ENCODE data around the gene SAV1. TPM values are rescaled to one million over a fixed set of nuclear protein-coding genes. Genes with fewer than 3 reads are reported as not detected.

SAV1 gene
- total RNA-seq, 1 experiment from 2014 or later, result 34.7 TPM

DNA sequence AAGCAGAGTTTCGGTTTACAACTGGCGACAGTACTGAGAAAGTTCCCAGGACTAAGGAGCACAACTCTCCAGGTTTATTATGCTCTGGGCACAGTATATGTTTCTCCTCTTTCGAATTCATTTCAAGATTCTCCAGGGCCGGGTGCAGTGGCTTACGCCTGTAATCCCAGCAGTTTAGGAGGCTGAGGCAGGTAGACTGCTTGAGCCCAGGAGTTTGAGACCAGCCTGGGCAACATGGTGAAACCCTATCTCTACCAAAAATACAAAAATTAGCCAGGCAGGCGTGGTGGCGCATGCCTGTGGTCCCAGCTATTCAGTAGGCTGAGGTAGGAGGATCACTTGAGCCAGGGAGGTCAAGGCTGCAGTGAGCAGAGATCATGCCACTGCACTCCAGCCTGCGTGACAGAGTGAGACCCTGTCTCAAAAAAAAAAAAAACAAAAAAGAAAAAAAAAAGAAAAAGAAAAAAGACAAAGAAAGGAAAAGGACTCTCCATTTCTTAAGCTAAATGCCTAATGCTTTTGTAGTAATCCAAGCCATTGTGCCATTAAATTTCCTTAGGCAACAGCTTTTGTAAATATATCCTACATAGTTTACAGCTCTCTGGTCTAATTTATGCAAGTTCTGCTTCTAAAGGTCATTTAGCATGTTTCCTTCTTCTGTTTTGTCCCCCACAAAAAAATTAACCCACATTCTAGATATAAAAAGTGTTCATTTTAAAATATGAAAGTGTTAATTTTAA, 73.4 kb downstream of the SAV1 start:
- CTCF ChIA-PET, result interaction anchor here (0.5 to 0.7 kb wide), 4 partner anchors 16 to 142 kb away, joined by 3 read pairs; no protein-coding TSS in a partner anchor
- no peak overlapping the region for H3K4me3 Mint-ChIP-seq (ENCODE audit: unreplicated experiment)
- no peak for TF ChIP-seq CTCF (IDR thresholded peaks at IDR 0.05; ENCODE audit: unreplicated experiment)

DNA sequence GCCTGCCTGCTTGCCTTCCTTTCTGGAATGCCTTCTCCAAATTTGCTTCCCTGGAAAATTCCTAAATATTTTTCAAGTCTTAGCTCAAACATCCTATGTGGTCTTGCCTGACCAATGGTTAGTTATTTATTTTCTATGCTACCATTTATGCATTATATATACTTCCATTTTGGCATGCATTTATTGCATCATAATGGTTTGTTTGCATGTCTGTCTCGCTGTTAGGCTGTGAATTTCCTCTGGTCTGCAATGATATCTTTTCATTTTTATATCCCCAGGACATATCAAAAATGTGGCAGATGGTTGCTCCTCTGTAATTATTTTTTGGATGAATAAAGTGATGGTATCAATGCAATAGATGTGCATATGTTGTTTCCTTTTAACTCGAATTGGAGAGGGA, 77.6 kb downstream of the SAV1 start:
- Mint-ChIP-seq H3K36me3 (ENCODE audit: insufficient read depth, unreplicated experiment) (no peaks in the 10 kb centered on the region), H3K27ac (ENCODE audit: low read depth, unreplicated experiment) (no peak overlapping the region), H3K27me3 (ENCODE audit: insufficient read depth, unreplicated experiment) (no peaks in the 10 kb centered on the region), H3K4me3 (ENCODE audit: unreplicated experiment) (no peak overlapping the region), H3K4me1 (ENCODE audit: insufficient read depth, unreplicated experiment) (no peaks in the 10 kb centered on the region), H3K9me3 (ENCODE audit: unreplicated experiment) (no peaks in the 10 kb centered on the region)
- no peak for DNase-seq (ENCODE audit: unreplicated experiment)
- no TSS peak for BruUV-seq (replicated peaks)
- ChIA-PET POLR2A (no interaction called here), CTCF (no interaction called here)
- no peak for TF ChIP-seq CTCF (IDR thresholded peaks at IDR 0.05; ENCODE audit: unreplicated experiment)
- intact Hi-C loops (cut with micrococcal nuclease), result no loop called here

More for the DNA sequence above, 73.4 kb downstream of the SAV1 start:
- Mint-ChIP-seq H3K9me3 (ENCODE audit: unreplicated experiment) (no peaks in the 10 kb centered on the region), H3K4me1 (ENCODE audit: insufficient read depth, unreplicated experiment) (peaks cover 8% of the 10 kb centered on the region), H3K27me3 (ENCODE audit: insufficient read depth, unreplicated experiment) (no peaks in the 10 kb centered on the region), H3K36me3 (ENCODE audit: insufficient read depth, unreplicated experiment) (no peaks in the 10 kb centered on the region), H3K27ac (ENCODE audit: low read depth, unreplicated experiment) (no peak overlapping the region)
- DNase-seq (ENCODE audit: unreplicated experiment), result no peak
- BruUV-seq (replicated peaks), result no TSS peak
- POLR2A ChIA-PET, result interaction anchor here (1.6 kb wide), 1 partner anchor 15 kb away, joined by 3 read pairs; no protein-coding TSS in a partner anchor
- intact Hi-C loops (cut with micrococcal nuclease), result no loop called here

Other genes starting within 250 kb of the SAV1 start
- 43.8 and 45.7 TPM in 2 replicates for gene MAP4K5, start 135.7 kb downstream of the SAV1 start, total RNA-seq (2022)
- 3.2 and 3.3 TPM in 2 replicates for gene ATL1, start 108.2 kb downstream of the SAV1 start, total RNA-seq (2022)
- gene NIN, start 162.9 kb upstream of the SAV1 start, total RNA-seq (2022), result 29.2 and 33.0 TPM in 2 replicates
- gene ABHD12B, start 203.7 kb upstream of the SAV1 start, total RNA-seq (2022), result not detected in 2 replicates